ENCODE measurements around the gene KLHDC8B.

Gene KLHDC8B

GRCh38 chr3:49171119-49171774 is at the start of gene KLHDC8B:
Gene KLHDC8B, plus strand, starts transcription at chr3:49171598. Its CDS starts 1,172 bp downstream, at chr3:49172770.
- POLR2A ChIA-PET, result interaction anchor here (0.8 to 2.5 kb wide), 4 partner anchors 13 to 169 kb away, joined by 3 to 15 read pairs (median 4); partner anchors contain the start of genes USP19, USP4 and WDR6
- DNase-seq (ENCODE audit: extremely low spot score), result peak; percentile 89
- CTCF ChIA-PET, result interaction anchor here (0.6 to 1.0 kb wide), 5 partner anchors 15 to 278 kb away, joined by 3 read pairs; partner anchors contain the start of gene USP4
- TF ChIP-seq L3MBTL2 (conservative IDR thresholded peaks at IDR 0.05), result peak; percentile 75
- TF ChIP-seq FOXK2 (IDR thresholded peaks at IDR 0.05), result no peak

GRCh38 chr3:49122022-49122421 is 49.4 kb upstream of the KLHDC8B start:
- ChIA-PET CTCF (no interaction called here), POLR2A (interaction anchor here (0.5 to 2.2 kb wide), 6 partner anchors 10 to 115 kb away, joined by 3 to 66 read pairs (median 5); partner anchors contain the start of genes LAMB2, QRICH1 and WDR6)
- no peak for DNase-seq (ENCODE audit: extremely low spot score)
- TF ChIP-seq BHLHE40 (IDR thresholded peaks at IDR 0.05; ENCODE audit: borderline replicate concordance), result no peak
- TF ChIP-seq L3MBTL2 (conservative IDR thresholded peaks at IDR 0.05), result no peak
- TF ChIP-seq FOXA1 (IDR thresholded peaks at IDR 0.05), result no peak
- no peak for TF ChIP-seq CTBP1 (IDR thresholded peaks at IDR 0.05; ENCODE audit: borderline replicate concordance)
- TF ChIP-seq FOXK2 (IDR thresholded peaks at IDR 0.05), result no peak
- TF ChIP-seq PKNOX1 (IDR thresholded peaks at IDR 0.05), result no peak
- no peak for TF ChIP-seq NFRKB (IDR thresholded peaks at IDR 0.05)
- TF ChIP-seq TARDBP (IDR thresholded peaks at IDR 0.05), result no peak
- TF ChIP-seq ARNT (IDR thresholded peaks at IDR 0.05), result no peak
- no peak for TF ChIP-seq HDGF (IDR thresholded peaks at IDR 0.05; ENCODE audit: borderline replicate concordance)
- no peak for TF ChIP-seq ZNF384 (IDR thresholded peaks at IDR 0.05)
- TF ChIP-seq SUZ12 (IDR thresholded peaks at IDR 0.05), result no peak
- no peak for TF ChIP-seq ELF4 (IDR thresholded peaks at IDR 0.05)
- TF ChIP-seq SP1 (IDR thresholded peaks at IDR 0.05), result no peak
- no peak for TF ChIP-seq FOXM1 (IDR thresholded peaks at IDR 0.05; ENCODE audit: borderline replicate concordance)
- no peak for TF ChIP-seq LEF1 (IDR thresholded peaks at IDR 0.05; ENCODE audit: borderline replicate concordance)

GRCh38 chr3:49122451-49122850 is 48.9 kb upstream of the KLHDC8B start:
- TF ChIP-seq HDGF (IDR thresholded peaks at IDR 0.05; ENCODE audit: borderline replicate concordance), result no peak
- no peak for TF ChIP-seq L3MBTL2 (conservative IDR thresholded peaks at IDR 0.05)
- TF ChIP-seq ZNF384 (IDR thresholded peaks at IDR 0.05), result no peak
- TF ChIP-seq CTBP1 (IDR thresholded peaks at IDR 0.05; ENCODE audit: borderline replicate concordance), result no peak
- TF ChIP-seq TARDBP (IDR thresholded peaks at IDR 0.05), result no peak
- TF ChIP-seq FOXA1 (IDR thresholded peaks at IDR 0.05), result no peak
- no peak for TF ChIP-seq BHLHE40 (IDR thresholded peaks at IDR 0.05; ENCODE audit: borderline replicate concordance)
- no peak for TF ChIP-seq FOXK2 (IDR thresholded peaks at IDR 0.05)
- TF ChIP-seq SP1 (IDR thresholded peaks at IDR 0.05), result no peak
- TF ChIP-seq ARNT (IDR thresholded peaks at IDR 0.05), result no peak
- TF ChIP-seq LEF1 (IDR thresholded peaks at IDR 0.05; ENCODE audit: borderline replicate concordance), result no peak
- TF ChIP-seq FOXM1 (IDR thresholded peaks at IDR 0.05; ENCODE audit: borderline replicate concordance), result no peak
- no peak for TF ChIP-seq ELF4 (IDR thresholded peaks at IDR 0.05)
- no peak for TF ChIP-seq NFRKB (IDR thresholded peaks at IDR 0.05)
- no peak for TF ChIP-seq PKNOX1 (IDR thresholded peaks at IDR 0.05)
- TF ChIP-seq SUZ12 (IDR thresholded peaks at IDR 0.05), result no peak
- CTCF ChIA-PET, result no interaction called here
- POLR2A ChIA-PET, result interaction anchor here (1.3 to 2.0 kb wide), 3 partner anchors 10 to 115 kb away, joined by 4 to 8 read pairs (median 6); partner anchors contain the start of genes LAMB2, QRICH1 and WDR6
- no peak for DNase-seq (ENCODE audit: extremely low spot score)

GRCh38 chr3:49122886-49123545 is 48.4 kb upstream of the KLHDC8B start:
- ChIA-PET CTCF (no interaction called here), POLR2A (interaction anchor here (1.3 to 2.0 kb wide), 3 partner anchors 10 to 116 kb away, joined by 4 to 8 read pairs (median 6); partner anchors contain the start of genes LAMB2, QRICH1 and WDR6)
- no peak for DNase-seq (ENCODE audit: extremely low spot score)

GRCh38 chr3:49123687-49124086 is 47.7 kb upstream of the KLHDC8B start:
- no peak for TF ChIP-seq FOXM1 (IDR thresholded peaks at IDR 0.05; ENCODE audit: borderline replicate concordance)
- no peak for TF ChIP-seq SUZ12 (IDR thresholded peaks at IDR 0.05)
- TF ChIP-seq NFRKB (IDR thresholded peaks at IDR 0.05), result no peak
- no peak for DNase-seq (ENCODE audit: extremely low spot score)
- ChIA-PET CTCF (no interaction called here), POLR2A (no interaction called here)

More at GRCh38 chr3:49122886-49123545, 48.4 kb upstream of the KLHDC8B start:
- no peak for TF ChIP-seq FOXK2 (IDR thresholded peaks at IDR 0.05)
- TF ChIP-seq L3MBTL2 (conservative IDR thresholded peaks at IDR 0.05), result no peak
- no peak for TF ChIP-seq ZNF384 (IDR thresholded peaks at IDR 0.05)
- TF ChIP-seq TARDBP (IDR thresholded peaks at IDR 0.05), result no peak
- no peak for TF ChIP-seq FOXM1 (IDR thresholded peaks at IDR 0.05; ENCODE audit: borderline replicate concordance)
- no peak for TF ChIP-seq ELF4 (IDR thresholded peaks at IDR 0.05)
- TF ChIP-seq LEF1 (IDR thresholded peaks at IDR 0.05; ENCODE audit: borderline replicate concordance), result no peak
- TF ChIP-seq SP1 (IDR thresholded peaks at IDR 0.05), result no peak
- TF ChIP-seq HDGF (IDR thresholded peaks at IDR 0.05; ENCODE audit: borderline replicate concordance), result no peak
- TF ChIP-seq PKNOX1 (IDR thresholded peaks at IDR 0.05), result no peak

- ChIA-PET CTCF (no interaction called here), POLR2A (interaction anchor here (1.0 kb wide), 1 partner anchor 8 kb away, joined by 3 read pairs; the partner anchor contains the start of gene LAMB2)
- DNase-seq (ENCODE audit: extremely low spot score), result no peak
- no peak for TF ChIP-seq NFRKB (IDR thresholded peaks at IDR 0.05)
- no peak for TF ChIP-seq SP1 (IDR thresholded peaks at IDR 0.05)
- no peak for TF ChIP-seq ZNF384 (IDR thresholded peaks at IDR 0.05)
- no peak for TF ChIP-seq FOXA1 (IDR thresholded peaks at IDR 0.05)
- no peak for TF ChIP-seq ARNT (IDR thresholded peaks at IDR 0.05)
- TF ChIP-seq BHLHE40 (IDR thresholded peaks at IDR 0.05; ENCODE audit: borderline replicate concordance), result no peak
- TF ChIP-seq L3MBTL2 (conservative IDR thresholded peaks at IDR 0.05), result no peak
- no peak for TF ChIP-seq FOXM1 (IDR thresholded peaks at IDR 0.05; ENCODE audit: borderline replicate concordance)
- no peak for TF ChIP-seq ELF4 (IDR thresholded peaks at IDR 0.05)
- TF ChIP-seq HDGF (IDR thresholded peaks at IDR 0.05; ENCODE audit: borderline replicate concordance), result no peak
- TF ChIP-seq FOXK2 (IDR thresholded peaks at IDR 0.05), result no peak
- no peak for TF ChIP-seq LEF1 (IDR thresholded peaks at IDR 0.05; ENCODE audit: borderline replicate concordance)
- no peak for TF ChIP-seq PKNOX1 (IDR thresholded peaks at IDR 0.05)
- no peak for TF ChIP-seq SUZ12 (IDR thresholded peaks at IDR 0.05)
- no peak for TF ChIP-seq TARDBP (IDR thresholded peaks at IDR 0.05)
- TF ChIP-seq CTBP1 (IDR thresholded peaks at IDR 0.05; ENCODE audit: borderline replicate concordance), result no peak
Observed at GRCh38 chr3:49124203-49124602, 47.2 kb upstream of the KLHDC8B start.

All from HEK293T (cell line).